Stimulated activated CD8-positive, alpha-beta memory T cell treated with anti-CD3 and anti-CD28 coated beads, Interleukin-4, amount 100 ng/mL, for 1 hour (primary cell): ENCODE measurements around the gene C12orf60.

Experiments
- DNase-seq, 2 donors: peaks; one replicate each; pipeline ENCODE4 v3.0.0-alpha.2; 2020; ENCODE audit warnings: low read depth in 2 of 2, low spot score in 1 of 2

C12orf60 gene

GRCh38 chr12:14871247-14871646, 67.8 kb downstream of the C12orf60 start:
- DNase-seq: no peak

- DNase-seq: no peak
Measured at GRCh38 chr12:14871886-14872285, 68.4 kb downstream of the C12orf60 start.

- no peak for DNase-seq
Measured at GRCh38 chr12:14873440-14874185, 70.1 kb downstream of the C12orf60 start.
